ENCODE data around the gene AIFM2. TPM values are rescaled to one million over a fixed set of nuclear protein-coding genes. Genes with fewer than 3 reads are reported as not detected.

Gene AIFM2
- total and polyA plus RNA-seq, 2 of the 13 experiments (the other 11 are each of a cell fraction or from before 2014, with no cell fraction given) = 20.3 to 29.5 TPM

- no peak for DNase-seq (ENCODE audit: low spot score)
- peaks cover 0 to 23% of the 10 kb centered on the region in 2 experiments; a peak in 2 of 5 replicates for H3K36me3 ChIP-seq (replicated peaks in 1 of 2; ENCODE audit: control insufficient read depth in 1 of 2, insufficient read depth in 2 of 2, low read length in 2 of 2)
- H4K20me1 ChIP-seq (ENCODE audit: insufficient read depth, low read length) = peaks cover 47% of the 10 kb centered on the region
- peaks cover 51% of the 10 kb centered on the region for H3K79me2 ChIP-seq (ENCODE audit: insufficient read depth, low read length)
- no TSS peak for BruUV-seq (replicated peaks)
- ChIA-PET POLR2A (interaction anchor here (0.6 to 5.1 kb wide), 28 partner anchors 9 to 1268 kb away, joined by 3 to 84 read pairs (median 5); partner anchors contain the start of genes EIF4EBP2, PPA1 and TYSND1), CTCF (ENCODE audit: low intra/inter-chr PET ratio, low total read pairs) (no interaction called here)
- H3K27ac ChIP-seq (ENCODE audit: extremely low read length, insufficient read depth, low read length) = peak overlapping the region; percentile 80
- H3K4me3 ChIP-seq (replicated peaks in 1 of 3; ENCODE audit: insufficient read depth in 1 of 3, low read depth in 2 of 3, low read length in 3 of 3) = peak overlapping the region; percentile 82 to 90 (median 90)
- no peak overlapping the region for H2AFZ ChIP-seq (ENCODE audit: low read length)
- peak overlapping the region; percentile 94 for H3K9ac ChIP-seq (ENCODE audit: insufficient read depth, low read depth, low read length)
- intact Hi-C loops (cut with micrococcal nuclease; ENCODE audit: unreplicated experiment) = no loop called here
- no peaks in the 10 kb centered on the region; a peak in 1 of 5 replicates for H3K27me3 ChIP-seq (ENCODE audit: control insufficient read depth in 1 of 2, insufficient read depth in 2 of 2, low read length in 2 of 2)
- peak; percentile 5 for ATAC-seq
- no peaks in the 10 kb centered on the region for H3K9me3 ChIP-seq (ENCODE audit: low read length)
- H3K4me1 ChIP-seq (ENCODE audit: insufficient read depth, low read length) = peaks cover 69% of the 10 kb centered on the region
- peak; percentile 30 for FAIRE-seq
- in situ Hi-C loops (cut with HindIII; ENCODE audit: extremely low pct_ligation_motif_present, low pct_unique_long_range_greater_than_20kb) = no loop called here
- 2% methylated on average over 18 of the region's 40 CpGs for WGBS (ENCODE audit: low lambda C conversion rate)
- peak overlapping the region; percentile 82 for H3K4me2 ChIP-seq (ENCODE audit: low read depth, low read length)
- TF ChIP-seq ETS1 (CRISPR knock-in tag; IDR thresholded peaks at IDR 0.05) (peak; percentile 11; the same call in 1 of the 2 replicates), KDM5A (IDR thresholded peaks at IDR 0.05; ENCODE audit: borderline replicate concordance, low read length) (peak; percentile 53; the same call in 1 of the 2 replicates), HOXD1 (CRISPR knock-in tag; IDR thresholded peaks at IDR 0.05) (0 out of 2 replicates have a peak, but pooled peaks have one; percentile 31), ZNF691 (CRISPR knock-in tag; IDR thresholded peaks at IDR 0.05; ENCODE audit: borderline replicate concordance, low read depth) (0 out of 2 replicates have a peak, but pooled peaks have one; percentile 43), ASH2L (IDR thresholded peaks at IDR 0.05; ENCODE audit: insufficient read length, low read depth, low read length) (peak; percentile 28), BATF2 (CRISPR knock-in tag; IDR thresholded peaks at IDR 0.05) (peak; percentile 1; the same call in 1 of the 2 replicates), NR2C2 (CRISPR knock-in tag; IDR thresholded peaks at IDR 0.05; ENCODE audit: borderline replicate concordance) (peak; percentile 73), ZNF121 (CRISPR knock-in tag; IDR thresholded peaks at IDR 0.05) (peak; percentile 86; the same call in 1 of the 2 replicates), ZNF761 (CRISPR knock-in tag; conservative IDR thresholded peaks at IDR 0.05) (0 out of 2 replicates have a peak, but pooled peaks have one; percentile 13), ZNF615 (CRISPR knock-in tag; IDR thresholded peaks at IDR 0.05; ENCODE audit: borderline replicate concordance) (no peak), NR2F1 (CRISPR knock-in tag; IDR thresholded peaks at IDR 0.05) (peak in 1 of 2 experiments; percentile 51; a peak in 1 of 4 replicates), GABPA (IDR thresholded peaks at IDR 0.05; ENCODE audit: low read depth, low read length) (no peak), GABPA (CRISPR knock-in tag; IDR thresholded peaks at IDR 0.05; ENCODE audit: low read depth) (peak; percentile 2; the same call in 1 of the 2 replicates)
These were observed 37.2 kb upstream of the AIFM2 start for GRCh38 chr10:70169649-70170364.

Data from HepG2 (cell line).